GM19238 (cell line): ENCODE results near the gene HDLBP.

Source experiments
- DNase-seq: peaks from one replicate; pipeline ENCODE4 v3.0.0; 2011; ENCODE audit warnings: low spot score; ENCODE audit not compliant: insufficient read length

HDLBP gene, protein sequence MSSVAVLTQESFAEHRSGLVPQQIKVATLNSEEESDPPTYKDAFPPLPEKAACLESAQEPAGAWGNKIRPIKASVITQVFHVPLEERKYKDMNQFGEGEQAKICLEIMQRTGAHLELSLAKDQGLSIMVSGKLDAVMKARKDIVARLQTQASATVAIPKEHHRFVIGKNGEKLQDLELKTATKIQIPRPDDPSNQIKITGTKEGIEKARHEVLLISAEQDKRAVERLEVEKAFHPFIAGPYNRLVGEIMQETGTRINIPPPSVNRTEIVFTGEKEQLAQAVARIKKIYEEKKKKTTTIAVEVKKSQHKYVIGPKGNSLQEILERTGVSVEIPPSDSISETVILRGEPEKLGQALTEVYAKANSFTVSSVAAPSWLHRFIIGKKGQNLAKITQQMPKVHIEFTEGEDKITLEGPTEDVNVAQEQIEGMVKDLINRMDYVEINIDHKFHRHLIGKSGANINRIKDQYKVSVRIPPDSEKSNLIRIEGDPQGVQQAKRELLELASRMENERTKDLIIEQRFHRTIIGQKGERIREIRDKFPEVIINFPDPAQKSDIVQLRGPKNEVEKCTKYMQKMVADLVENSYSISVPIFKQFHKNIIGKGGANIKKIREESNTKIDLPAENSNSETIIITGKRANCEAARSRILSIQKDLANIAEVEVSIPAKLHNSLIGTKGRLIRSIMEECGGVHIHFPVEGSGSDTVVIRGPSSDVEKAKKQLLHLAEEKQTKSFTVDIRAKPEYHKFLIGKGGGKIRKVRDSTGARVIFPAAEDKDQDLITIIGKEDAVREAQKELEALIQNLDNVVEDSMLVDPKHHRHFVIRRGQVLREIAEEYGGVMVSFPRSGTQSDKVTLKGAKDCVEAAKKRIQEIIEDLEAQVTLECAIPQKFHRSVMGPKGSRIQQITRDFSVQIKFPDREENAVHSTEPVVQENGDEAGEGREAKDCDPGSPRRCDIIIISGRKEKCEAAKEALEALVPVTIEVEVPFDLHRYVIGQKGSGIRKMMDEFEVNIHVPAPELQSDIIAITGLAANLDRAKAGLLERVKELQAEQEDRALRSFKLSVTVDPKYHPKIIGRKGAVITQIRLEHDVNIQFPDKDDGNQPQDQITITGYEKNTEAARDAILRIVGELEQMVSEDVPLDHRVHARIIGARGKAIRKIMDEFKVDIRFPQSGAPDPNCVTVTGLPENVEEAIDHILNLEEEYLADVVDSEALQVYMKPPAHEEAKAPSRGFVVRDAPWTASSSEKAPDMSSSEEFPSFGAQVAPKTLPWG (N-terminal part only)

GRCh38 chr2:241315093-241315878, at the start of gene HDLBP:
Gene HDLBP (minus strand): TSS chr2:241315672. CDS start chr2:241266869, 48,803 bp downstream.
- peak; percentile 97 for DNase-seq

GRCh38 chr2:241364781-241365180, 49.3 kb upstream of the HDLBP start:
- DNase-seq, result no peak

- DNase-seq, result no peak
These were observed 48.0 kb upstream of the HDLBP start for GRCh38 chr2:241363426-241363825.

DNA sequence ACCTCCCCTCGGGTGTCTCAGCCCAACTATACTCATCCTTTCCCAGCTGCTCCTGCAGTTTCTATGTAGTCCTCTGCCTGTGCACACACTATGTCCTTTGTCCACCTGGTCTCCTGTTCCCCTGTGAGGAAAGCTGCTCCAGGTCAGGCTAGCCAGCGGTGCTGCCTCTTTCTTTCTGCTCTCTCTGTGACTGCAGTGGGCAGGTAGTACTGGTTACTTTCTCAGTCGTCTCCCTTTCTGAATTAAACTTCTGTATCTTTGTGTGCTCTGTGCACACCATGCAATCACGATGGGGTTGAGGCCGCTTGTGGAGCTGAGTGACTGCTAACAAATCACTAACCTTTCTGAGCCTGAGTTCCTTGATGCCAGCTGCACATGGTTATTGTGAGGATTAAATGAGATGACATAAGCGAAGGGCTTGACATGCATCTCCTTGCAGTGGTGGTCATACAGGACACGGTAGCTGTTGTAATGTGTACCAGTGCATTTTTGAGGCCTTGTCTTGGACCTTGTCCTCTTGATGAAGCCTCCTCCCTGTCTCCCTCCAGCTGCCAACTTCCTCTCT, 44.1 kb upstream of the HDLBP start:
- DNase-seq, result no peak

GRCh38 chr2:241358470-241358869, 43.0 kb upstream of the HDLBP start:
- DNase-seq, result peak; percentile 34

- DNase-seq, result no peak
These were observed 42.1 kb upstream of the HDLBP start for GRCh38 chr2:241357531-241357930.

DNA sequence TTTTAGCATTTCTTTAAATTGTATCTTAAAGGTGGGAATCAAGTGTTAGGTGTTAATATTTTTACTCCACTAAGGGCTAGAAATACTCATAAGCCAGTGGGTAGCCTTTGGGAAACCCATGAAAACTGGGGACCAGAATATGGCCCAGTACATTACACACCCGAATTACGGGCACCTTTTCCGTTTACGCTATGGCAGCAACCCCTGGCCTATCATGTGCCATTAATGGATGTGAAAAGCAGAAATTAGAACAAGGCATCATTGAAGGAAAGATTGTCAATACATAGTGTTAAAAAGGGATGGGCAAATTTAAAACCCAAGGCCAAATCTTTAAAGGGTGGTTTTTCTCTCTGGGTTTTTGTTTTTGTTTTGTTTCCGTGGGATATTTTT, 41.4 kb upstream of the HDLBP start:
- no peak for DNase-seq

DNA sequence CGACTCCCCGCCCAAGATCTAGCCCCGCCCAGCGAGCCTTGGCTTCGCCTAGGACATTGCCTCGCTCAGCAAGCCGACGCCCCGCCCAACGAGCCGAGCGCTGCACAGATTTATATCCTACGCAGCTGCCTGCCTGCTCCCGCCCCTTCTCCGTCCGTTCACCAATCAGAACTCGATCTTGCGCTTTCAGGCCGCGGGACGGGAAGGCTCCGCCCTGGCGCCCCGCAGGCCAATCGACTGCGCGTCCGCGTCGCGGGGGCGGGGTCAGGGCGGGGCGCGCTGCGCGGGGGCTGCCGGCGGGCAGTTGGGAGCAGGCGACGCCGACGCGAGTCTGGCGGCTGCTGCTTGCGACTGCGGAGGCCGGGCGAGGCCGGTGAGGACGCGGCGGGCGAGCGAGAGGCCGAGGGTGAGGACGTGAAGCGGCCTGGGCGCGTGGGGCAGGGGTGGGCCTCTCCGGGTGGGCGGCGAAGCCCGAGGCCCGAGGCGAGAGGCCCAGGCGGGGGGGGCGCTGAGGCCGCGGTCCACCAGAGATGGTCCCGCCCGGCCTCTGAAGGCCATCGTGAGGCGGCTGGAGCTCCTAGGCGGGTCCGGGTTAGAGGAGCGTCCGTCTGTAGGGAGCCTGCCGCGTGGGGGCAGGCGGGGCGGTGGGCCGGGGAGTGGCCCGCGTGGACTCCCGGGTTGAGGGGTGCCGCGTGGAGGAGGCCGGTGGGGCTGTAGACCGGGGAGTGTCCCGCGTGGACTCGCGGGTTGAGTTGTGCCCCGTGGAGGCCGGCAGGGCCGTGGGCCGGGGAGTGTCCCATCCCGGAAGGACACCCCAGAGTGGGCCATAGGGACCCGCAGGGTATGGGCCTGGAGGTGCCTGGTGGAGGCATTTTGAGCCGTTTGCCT, 40.8 kb upstream of the HDLBP start, which contains the start of gene FARP2:
FARP2 (plus strand) TSS at position 303 of the 888 bp plus-strand sequence. CDS start 16,823 bp downstream, outside the sequence.
- peak; percentile 84 for DNase-seq

GRCh38 chr2:241354668-241355658, 39.5 kb upstream of the HDLBP start:
- no peak for DNase-seq

- no peak for DNase-seq
These were observed 36.8 kb upstream of the HDLBP start for GRCh38 chr2:241352227-241352626.

- no peak for DNase-seq
These were observed 36.2 kb upstream of the HDLBP start for GRCh38 chr2:241351640-241352031.

DNA sequence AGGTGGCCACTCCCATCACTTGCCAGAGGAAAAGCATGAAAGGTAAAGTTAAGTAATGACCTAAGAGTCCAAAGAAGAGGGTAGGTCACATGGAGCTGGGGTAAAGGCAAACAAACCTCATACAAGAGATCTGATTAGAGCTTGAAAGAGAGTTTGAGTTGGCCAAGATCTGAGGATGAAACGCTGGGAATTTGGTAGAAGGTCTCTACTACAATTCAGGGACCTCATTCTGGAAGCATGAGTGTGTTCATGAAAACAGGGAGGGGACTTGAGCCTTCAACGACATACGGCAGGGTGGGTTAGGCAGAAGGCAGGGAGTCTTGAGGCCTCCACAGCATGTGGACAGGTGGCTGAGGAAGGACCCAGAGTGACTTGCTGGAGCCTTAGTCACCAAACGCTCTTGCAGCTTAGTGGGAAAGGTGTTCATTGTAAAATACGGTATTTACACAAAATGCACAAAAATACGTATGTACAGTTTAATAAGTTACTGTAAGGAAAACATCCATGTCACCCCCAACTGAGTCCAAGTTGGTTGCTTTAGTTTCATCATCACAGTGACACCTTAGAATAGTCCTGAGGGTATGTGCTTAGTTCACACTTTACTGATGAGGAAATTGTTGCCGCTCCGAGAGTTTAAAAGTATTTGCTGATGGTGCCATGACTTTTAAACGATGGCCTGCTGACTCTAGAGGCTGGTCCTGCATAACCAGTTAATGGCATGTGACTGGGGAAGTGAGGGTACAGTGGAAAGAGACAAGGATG, 35.6 kb upstream of the HDLBP start:
- DNase-seq, result no peak

GRCh38 chr2:241350530-241350877, 35.0 kb upstream of the HDLBP start:
- DNase-seq, result no peak

GRCh38 chr2:241349941-241350340, 34.5 kb upstream of the HDLBP start:
- DNase-seq, result no peak

- DNase-seq, result no peak
These were observed 29.6 kb upstream of the HDLBP start for GRCh38 chr2:241344925-241345651.

DNA sequence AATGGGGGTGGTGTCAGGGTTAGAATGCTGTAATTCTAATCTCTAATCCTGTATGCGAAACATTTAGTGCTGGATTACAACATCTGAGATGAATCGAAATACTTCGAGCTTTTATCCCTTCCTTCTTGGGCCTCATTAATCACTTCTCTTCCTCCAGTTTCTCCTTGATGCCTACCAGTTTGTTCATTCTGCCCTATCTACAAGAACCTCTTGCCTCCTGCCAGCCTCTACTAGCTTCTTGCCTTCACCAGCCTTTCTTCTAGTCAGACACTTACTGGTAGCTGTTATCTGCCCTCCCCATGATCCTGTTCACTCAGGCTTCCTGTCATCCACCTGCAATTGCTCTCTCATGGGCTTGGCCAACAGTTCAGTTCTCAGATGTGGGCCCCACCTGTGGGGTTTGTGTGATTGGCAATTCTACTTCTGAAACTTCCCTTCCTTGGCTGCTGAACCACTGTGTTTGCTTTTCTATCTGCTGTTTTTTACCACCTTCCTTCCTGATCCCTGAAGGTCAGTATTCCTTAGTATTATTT, 25.2 kb upstream of the HDLBP start:
- no peak for DNase-seq
